ENCODE measurements around the gene ATXN1L.

- TF ChIP-seq TAF1 (IDR thresholded peaks at IDR 0.05; ENCODE audit: borderline replicate concordance, low read depth, low read length) (no peak), POLR2A (IDR thresholded peaks at IDR 0.05; ENCODE audit: low read depth, low read length) (no peak)
These were observed 42.5 kb upstream of the ATXN1L start for GRCh38 chr16:71803305-71803690.

Data from GM12892 (cell line).